ENCODE measurements around the gene JPH2.

JPH2 gene

GRCh38 chr20:44151621-44152416, 35.2 kb downstream of the JPH2 start:
- no peak overlapping the region for H3K4me3 ChIP-seq (ENCODE audit: insufficient read depth, low read length, poor library complexity, severe bottlenecking)
- TF ChIP-seq CTCF (IDR thresholded peaks at IDR 0.05; ENCODE audit: insufficient read depth, low read length, poor library complexity, severe bottlenecking) (no peak), EZH2phosphoT487 (conservative IDR thresholded peaks at IDR 0.05; ENCODE audit: low read length) (no peak)
- no peaks in the 10 kb centered on the region for H3K9me2 ChIP-seq (replicated peaks; ENCODE audit: insufficient read depth, low read length)
- H3K4me2 ChIP-seq (ENCODE audit: low read depth, low read length, poor library complexity, severe bottlenecking), result no peak overlapping the region
- no peak overlapping the region for H2AFZ ChIP-seq (ENCODE audit: low read depth, low read length, severe bottlenecking)
- H3F3A ChIP-seq (ENCODE audit: insufficient read depth), result no peaks in the 10 kb centered on the region
- no peaks in the 10 kb centered on the region for H4K20me1 ChIP-seq (ENCODE audit: low read depth, low read length)
- no peaks in the 10 kb centered on the region for H3K9me3 ChIP-seq (ENCODE audit: insufficient read depth, low read length)
- H3K27ac ChIP-seq (ENCODE audit: low read depth, low read length), result no peak overlapping the region
- no peaks in the 10 kb centered on the region for H3K27me3 ChIP-seq (ENCODE audit: low read length)
- no peaks in the 10 kb centered on the region for H3K79me2 ChIP-seq (ENCODE audit: insufficient read depth, low read length)
- H3K9ac ChIP-seq (ENCODE audit: low read length), result no peak overlapping the region
- no peaks in the 10 kb centered on the region for H3K36me3 ChIP-seq (ENCODE audit: low read length)

- H2AFZ ChIP-seq (ENCODE audit: low read depth, low read length, severe bottlenecking), result no peak overlapping the region
- H3K9me2 ChIP-seq (replicated peaks; ENCODE audit: insufficient read depth, low read length), result no peaks in the 10 kb centered on the region
- H3F3A ChIP-seq (ENCODE audit: insufficient read depth), result no peaks in the 10 kb centered on the region
- H3K36me3 ChIP-seq (ENCODE audit: low read length), result no peaks in the 10 kb centered on the region
- no peak overlapping the region for H3K27ac ChIP-seq (ENCODE audit: low read depth, low read length)
- H3K79me2 ChIP-seq (ENCODE audit: insufficient read depth, low read length), result no peaks in the 10 kb centered on the region
- TF ChIP-seq EZH2phosphoT487 (conservative IDR thresholded peaks at IDR 0.05; ENCODE audit: low read length) (no peak), CTCF (IDR thresholded peaks at IDR 0.05; ENCODE audit: insufficient read depth, low read length, poor library complexity, severe bottlenecking) (no peak)
- H3K4me3 ChIP-seq (ENCODE audit: insufficient read depth, low read length, poor library complexity, severe bottlenecking), result no peak overlapping the region
- H3K9ac ChIP-seq (ENCODE audit: low read length), result no peak overlapping the region
- H3K4me2 ChIP-seq (ENCODE audit: low read depth, low read length, poor library complexity, severe bottlenecking), result no peak overlapping the region
- no peaks in the 10 kb centered on the region for H3K27me3 ChIP-seq (ENCODE audit: low read length)
- no peaks in the 10 kb centered on the region for H3K9me3 ChIP-seq (ENCODE audit: insufficient read depth, low read length)
- no peaks in the 10 kb centered on the region for H4K20me1 ChIP-seq (ENCODE audit: low read depth, low read length)
These were observed 40.7 kb downstream of the JPH2 start for GRCh38 chr20:44146272-44146671.

GRCh38 chr20:44145131-44145775, 41.7 kb downstream of the JPH2 start:
- Histone ChIP-seq H2AFZ (ENCODE audit: low read depth, low read length, severe bottlenecking) (no peak overlapping the region), H3K27ac (ENCODE audit: low read depth, low read length) (no peak overlapping the region), H3K4me3 (ENCODE audit: insufficient read depth, low read length, poor library complexity, severe bottlenecking) (no peak overlapping the region), H3K4me2 (ENCODE audit: low read depth, low read length, poor library complexity, severe bottlenecking) (no peak overlapping the region), H3K27me3 (ENCODE audit: low read length) (no peaks in the 10 kb centered on the region), H3K9me3 (ENCODE audit: insufficient read depth, low read length) (no peaks in the 10 kb centered on the region), H3K9ac (ENCODE audit: low read length) (no peak overlapping the region), H4K20me1 (ENCODE audit: low read depth, low read length) (no peaks in the 10 kb centered on the region), H3K9me2 (replicated peaks; ENCODE audit: insufficient read depth, low read length) (no peaks in the 10 kb centered on the region), H3F3A (ENCODE audit: insufficient read depth) (no peaks in the 10 kb centered on the region), H3K36me3 (ENCODE audit: low read length) (no peaks in the 10 kb centered on the region), H3K79me2 (ENCODE audit: insufficient read depth, low read length) (no peaks in the 10 kb centered on the region)
- no peak for TF ChIP-seq CTCF (IDR thresholded peaks at IDR 0.05; ENCODE audit: insufficient read depth, low read length, poor library complexity, severe bottlenecking)
- TF ChIP-seq EZH2phosphoT487 (conservative IDR thresholded peaks at IDR 0.05; ENCODE audit: low read length), result no peak

All from SU-DHL-6 (cell line).